Measurements from ENCODE around the gene RBSN.

Gene RBSN

DNA sequence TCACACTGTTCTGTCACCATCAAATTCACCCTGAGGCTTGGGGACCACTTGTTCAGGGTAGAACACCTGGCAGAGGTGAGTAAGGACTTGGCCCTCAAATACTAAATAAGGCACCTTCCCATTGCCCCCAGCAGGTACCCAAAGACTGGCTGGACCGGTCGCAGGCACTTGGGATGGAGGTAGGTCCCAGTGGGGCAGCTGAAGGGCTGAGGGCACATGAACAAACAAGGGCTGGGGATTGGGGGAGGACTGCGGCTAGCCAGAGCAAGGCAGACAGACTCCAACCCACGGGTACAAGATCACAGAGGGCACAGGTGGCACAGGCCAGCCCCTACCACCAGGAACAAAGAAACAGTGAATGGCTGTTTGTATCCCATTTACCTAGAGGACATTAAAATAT is 35.7 kb downstream of the RBSN start:
- DNase-seq, result no peak

DNA sequence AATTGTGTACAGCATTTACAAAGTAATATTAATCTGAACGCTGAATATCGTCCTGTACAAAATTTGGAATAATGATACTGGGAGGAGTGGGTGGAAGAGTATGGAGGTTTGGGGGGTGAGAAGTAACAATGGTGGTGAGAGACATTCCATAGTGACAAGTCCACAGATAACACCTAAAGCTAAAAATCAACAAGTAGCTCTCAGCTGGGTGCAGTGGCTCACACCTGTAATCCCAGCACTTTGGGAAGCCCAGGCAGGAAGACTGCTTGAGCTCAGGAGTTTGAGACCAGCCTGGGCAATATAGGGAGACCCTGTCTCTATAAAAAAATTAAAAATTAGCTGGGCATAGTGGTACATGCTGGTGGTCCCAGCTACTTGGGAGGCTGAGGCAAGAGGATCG is 38.9 kb downstream of the RBSN start:
- no peak for DNase-seq

DNA sequence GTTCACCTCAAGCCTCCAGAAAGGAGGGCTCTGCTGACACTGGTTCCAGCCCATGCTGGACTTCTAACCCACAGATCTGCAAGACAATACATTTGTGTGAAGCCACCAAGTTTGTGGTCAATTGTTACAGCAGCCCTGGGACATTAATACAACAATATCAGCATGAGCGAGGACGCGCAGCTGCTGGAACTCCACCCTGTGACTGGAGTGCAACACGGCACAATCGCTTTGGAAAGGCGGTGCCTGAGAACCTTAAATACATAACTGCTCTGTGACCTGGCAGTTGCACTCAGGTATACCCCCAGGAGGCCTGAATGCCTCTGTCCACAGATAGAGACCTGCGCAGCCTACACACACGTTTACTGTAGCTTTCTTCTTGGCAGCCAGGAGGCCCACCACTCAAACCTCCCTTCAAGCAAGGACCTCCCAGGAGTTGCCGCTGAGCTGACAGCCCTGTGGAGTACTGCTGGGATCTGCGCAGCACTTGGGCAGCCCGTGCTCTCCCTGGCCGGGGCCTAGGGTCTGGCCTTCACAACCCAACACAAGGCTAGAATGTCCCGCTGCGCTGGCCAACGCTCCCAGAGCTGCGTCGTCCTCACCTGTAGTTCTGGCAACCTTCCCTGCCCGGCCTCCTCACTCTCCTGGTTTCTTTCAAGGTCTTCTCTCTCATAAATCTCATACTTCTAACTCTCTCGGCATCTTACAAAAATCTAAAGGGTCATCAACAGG is 42.1 kb downstream of the RBSN start:
- DNase-seq, result no peak

- DNase-seq, result no peak
Measured at GRCh38 chr3:15055019-15055557, 43.9 kb downstream of the RBSN start.

GRCh38 chr3:15053541-15053940 is 45.4 kb downstream of the RBSN start:
- no peak for DNase-seq

DNA sequence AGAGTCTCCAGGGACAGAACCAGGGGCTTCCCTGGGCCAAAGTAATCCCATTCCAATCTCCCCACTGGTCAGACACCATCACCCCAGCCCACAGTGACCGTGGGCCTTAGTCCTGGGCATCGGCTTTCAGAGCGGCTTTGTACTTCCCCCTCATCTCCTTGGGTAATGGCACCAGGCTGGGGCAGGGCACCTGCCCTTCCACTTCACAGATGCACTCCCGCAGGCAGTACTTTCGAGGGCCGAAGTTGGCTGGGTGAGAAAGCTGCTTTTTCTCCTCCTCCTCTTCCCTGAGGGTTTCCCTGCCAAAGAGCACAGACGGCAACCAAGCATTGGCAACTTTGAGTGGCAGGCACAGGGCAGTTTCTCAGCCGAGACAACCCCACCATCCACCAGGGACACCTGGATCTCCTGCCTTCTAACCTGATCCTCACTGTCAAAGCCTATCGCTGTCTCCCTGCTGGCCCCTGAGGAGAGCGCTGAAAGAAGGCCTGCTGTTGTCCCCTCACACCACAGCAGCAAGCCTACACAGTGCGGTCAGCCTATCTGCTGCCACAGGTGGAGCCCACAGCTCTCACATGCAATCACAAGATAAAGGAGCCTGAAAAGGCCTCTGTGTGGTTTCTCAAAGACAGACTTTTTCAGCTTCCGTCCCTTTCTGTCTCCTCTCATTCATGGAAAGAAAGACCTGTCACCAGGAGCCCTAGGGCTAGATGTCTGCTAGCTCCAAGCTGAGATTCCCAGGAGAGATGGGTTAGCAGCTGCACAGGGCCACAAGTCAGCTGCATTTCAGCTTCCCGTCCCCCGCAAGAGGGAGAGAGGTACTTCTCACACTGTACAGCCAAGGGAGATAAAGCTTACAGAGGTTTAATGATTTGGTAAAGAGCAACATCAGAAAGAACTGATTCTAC is 46.4 kb downstream of the RBSN start:
- DNase-seq, result no peak

GRCh38 chr3:15051531-15051930 is 47.4 kb downstream of the RBSN start:
- peak in 7 of 56 donors; percentile 3 to 17 (median 10) for DNase-seq

DNA sequence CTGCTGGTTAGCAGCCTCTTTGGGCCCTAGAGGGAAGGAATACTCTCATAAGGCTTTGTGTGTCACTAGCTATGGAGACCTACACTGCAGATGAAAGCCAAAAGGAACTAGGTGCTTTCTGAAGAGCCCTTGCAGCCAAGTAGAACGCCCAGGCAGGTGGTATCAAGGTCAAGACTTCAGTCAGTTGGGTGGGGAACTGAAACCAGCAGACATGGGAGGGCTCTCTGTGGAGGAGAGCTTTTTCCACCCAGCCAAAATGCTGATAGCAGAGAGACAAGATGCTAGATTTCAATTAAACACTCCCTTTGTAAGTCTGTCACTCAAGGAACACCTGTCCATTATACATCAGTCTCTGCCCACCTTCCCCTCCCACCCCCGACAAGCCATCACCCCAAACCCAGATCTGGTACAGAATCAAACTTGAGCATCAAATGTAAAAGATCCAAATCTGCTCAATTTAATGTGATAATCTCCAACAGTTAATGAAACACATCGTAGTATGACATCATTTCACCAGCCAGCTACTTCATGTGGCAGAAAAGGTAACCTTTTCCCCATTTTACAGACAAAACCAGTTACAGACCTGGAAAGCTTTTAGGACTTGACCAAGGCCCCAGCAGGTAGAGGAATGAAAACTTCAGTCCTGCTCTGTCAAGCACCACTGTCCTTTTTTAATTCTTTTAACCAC is 48.4 kb downstream of the RBSN start:
- no peak for DNase-seq

DNA sequence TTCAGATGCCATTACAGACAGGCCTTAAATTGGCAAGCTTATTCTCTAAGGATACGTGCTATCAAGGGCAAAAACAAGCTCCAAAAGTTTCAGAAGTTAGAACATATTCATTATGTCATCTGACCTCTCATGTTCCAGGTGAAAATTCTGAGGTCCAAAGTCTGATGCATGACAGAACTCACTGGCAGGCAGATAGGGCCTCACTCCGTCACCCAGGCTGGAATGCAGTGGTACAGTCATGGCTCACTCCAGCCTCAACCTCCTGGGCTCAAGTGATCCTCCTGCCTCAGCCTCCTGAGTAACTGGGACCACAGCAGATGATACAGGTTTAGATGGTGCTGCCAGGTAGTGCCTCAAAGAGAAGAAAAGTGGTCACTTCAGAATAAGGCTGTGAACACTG is 49.4 kb downstream of the RBSN start:
- no peak for DNase-seq

GRCh38 chr3:15045667-15046066 is 53.3 kb downstream of the RBSN start:
- DNase-seq, result no peak

DNA sequence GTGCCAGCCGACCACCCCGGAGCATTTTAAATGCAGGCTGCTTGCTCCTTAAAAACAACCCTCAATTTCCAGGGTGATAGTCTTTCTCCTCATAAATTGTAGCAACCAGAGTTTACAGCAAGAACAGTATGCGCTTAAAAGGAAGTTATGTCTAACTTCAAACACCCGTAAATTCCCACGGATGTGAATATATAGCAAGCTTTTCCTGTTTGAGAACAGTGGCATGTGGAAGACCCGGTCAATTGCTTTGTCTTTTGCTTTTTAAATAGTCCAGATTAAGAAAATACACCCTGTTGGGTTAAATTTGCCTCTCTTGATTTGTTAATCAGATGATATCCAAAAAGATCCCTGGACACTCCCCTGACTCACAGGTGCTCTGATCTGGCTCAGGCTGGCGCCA is 54.6 kb downstream of the RBSN start:
- no peak for DNase-seq

- DNase-seq, result no peak
Measured at GRCh38 chr3:15043408-15044171, 55.4 kb downstream of the RBSN start.

- DNase-seq, result no peak
Measured at GRCh38 chr3:15042936-15043335, 56.0 kb downstream of the RBSN start.

- no peak for DNase-seq
Measured at GRCh38 chr3:15041950-15042349, 57.0 kb downstream of the RBSN start.

GRCh38 chr3:15040844-15041243 is 58.1 kb downstream of the RBSN start:
- no peak for DNase-seq

DNA sequence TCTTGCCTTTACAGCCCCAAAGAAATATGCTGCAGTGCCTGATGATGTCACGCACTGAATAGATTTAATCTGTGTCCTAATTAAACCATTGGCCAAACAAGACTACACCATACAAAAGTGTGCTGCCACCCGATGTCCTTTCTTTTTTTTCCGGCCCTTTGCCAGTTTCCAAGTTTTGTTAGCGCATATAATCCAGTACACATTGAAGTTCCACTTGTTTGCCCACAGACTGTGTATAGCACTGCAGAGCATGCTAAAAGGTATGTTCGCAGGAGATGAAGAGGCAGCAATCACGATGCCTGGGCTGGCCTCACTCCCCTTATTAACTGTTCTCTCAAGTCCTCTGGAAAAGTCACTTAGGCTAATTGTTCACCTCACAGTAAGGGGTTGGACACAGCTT is 60.6 kb downstream of the RBSN start:
- no peak for DNase-seq

GRCh38 chr3:15033103-15033502 is 65.8 kb downstream of the RBSN start:
- no peak for DNase-seq

DNA sequence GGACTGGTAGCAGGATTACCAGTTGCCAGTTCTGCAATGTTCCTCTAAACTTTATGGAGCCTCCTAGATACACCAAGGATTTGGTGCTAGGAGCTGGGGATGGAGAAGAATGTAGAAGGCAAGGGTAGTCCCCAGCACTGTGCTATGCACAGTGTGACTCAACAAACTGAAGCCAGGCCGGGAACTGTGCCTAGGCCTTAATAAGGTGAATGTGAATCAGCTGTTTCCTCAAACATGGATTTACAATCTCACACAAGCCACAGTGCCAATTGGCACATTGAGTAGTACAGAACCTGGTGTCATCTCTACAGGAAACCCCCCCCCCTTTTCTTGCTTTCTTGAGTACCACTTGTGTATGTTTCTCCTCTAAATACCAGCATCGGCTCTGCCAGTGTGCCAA is 66.3 kb downstream of the RBSN start:
- no peak for DNase-seq

DNA sequence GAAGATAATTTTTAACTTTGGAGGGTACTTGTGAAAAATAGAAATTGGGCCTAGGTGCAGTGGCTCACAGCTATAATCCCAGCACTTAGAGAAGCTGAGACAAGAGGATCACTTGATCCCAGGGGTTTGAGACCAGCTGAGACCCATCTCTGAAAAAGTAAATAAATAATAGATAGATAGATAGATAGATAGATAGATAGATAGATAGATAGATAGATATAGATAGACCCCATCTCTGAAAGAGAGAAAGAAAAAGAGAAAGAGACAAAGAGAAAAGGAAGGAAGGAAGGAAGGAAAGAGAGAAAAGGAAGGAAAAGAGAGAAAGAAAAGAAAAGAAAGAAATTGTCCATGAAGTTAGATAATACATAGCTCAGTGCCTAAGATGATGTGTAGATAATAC is 69.3 kb downstream of the RBSN start:
- DNase-seq, result no peak

DNA sequence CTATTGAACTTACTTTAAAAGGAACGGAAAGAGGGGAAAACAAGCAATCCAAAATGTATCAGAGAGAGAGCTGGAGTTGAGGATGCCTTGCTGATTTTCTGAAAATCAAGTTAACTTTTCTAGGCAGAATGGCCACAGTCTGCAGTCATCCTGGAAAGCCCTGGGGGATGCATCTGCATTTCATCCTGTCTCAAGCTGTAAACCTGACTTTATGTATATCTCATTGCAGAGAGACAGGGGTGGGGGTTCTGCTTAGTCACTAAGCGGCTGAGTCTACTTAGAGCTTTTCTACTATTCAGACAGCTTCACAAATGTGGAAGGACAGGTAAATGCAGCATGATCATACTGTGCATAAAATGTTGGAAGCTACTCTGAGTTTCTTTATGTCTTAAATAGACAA is 75.2 kb downstream of the RBSN start:
- DNase-seq, result no peak

GRCh38 chr3:15023249-15023648 is 75.7 kb downstream of the RBSN start:
- no peak for DNase-seq

Data from nucleus accumbens (tissue), 56 donors.